Adrenal gland (tissue), 5 donors: ENCODE results near the gene GPC6.

Experiments
- POLR2A ChIP-seq, 2 donors: fragments of 450-650 bp; IDR thresholded peaks; one replicate each; pipeline ENCODE4 v1.6.1; 2017; ENCODE audit warnings: antibody characterized with exemption in 2 of 2, mild to moderate bottlenecking in 2 of 2, moderate library complexity in 1 of 2
- TF ChIP-seq, protein P1 (sequence below), 6 experiments: fragments of 450-650 bp in 4 of 6; fragments of 200-600 bp in 2 of 6; sonication (generic) in 1 of 6; IDR thresholded peaks; 1 replicate in 5 of 6; 2 replicates in 1 of 6; pipeline versions ENCODE4 v1.5.1 to v1.8.0; 2016 to 2021; ENCODE audit warnings: antibody characterized with exemption in 6 of 6, mild to moderate bottlenecking in 2 of 6, moderate library complexity in 1 of 6
- donor health status: DM: no; HTN: no; CAD: no.

DNA sequence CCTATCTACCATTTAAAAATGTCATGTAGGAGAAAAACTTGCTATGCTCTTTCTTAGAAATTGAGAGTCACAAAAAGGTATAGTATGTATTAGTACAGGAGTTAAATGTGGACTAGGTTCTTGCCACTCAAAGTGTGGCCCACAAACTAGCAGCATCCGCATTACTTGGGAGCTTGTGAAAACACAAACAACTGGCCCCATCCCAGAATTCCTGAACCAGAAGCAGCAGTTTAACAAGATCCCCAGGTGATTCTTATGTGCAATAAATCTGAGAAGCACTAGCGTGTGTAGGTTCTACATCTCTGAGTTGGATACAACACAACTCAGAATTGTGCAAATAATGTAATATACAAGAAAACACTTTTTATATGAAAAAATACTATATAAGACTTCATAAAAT, 927.0 kb downstream of the GPC6 start:
- TF ChIP-seq, protein P1, sequence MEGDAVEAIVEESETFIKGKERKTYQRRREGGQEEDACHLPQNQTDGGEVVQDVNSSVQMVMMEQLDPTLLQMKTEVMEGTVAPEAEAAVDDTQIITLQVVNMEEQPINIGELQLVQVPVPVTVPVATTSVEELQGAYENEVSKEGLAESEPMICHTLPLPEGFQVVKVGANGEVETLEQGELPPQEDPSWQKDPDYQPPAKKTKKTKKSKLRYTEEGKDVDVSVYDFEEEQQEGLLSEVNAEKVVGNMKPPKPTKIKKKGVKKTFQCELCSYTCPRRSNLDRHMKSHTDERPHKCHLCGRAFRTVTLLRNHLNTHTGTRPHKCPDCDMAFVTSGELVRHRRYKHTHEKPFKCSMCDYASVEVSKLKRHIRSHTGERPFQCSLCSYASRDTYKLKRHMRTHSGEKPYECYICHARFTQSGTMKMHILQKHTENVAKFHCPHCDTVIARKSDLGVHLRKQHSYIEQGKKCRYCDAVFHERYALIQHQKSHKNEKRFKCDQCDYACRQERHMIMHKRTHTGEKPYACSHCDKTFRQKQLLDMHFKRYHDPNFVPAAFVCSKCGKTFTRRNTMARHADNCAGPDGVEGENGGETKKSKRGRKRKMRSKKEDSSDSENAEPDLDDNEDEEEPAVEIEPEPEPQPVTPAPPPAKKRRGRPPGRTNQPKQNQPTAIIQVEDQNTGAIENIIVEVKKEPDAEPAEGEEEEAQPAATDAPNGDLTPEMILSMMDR (IDR thresholded peaks at IDR 0.05): no peak
- TF ChIP-seq POLR2A (IDR thresholded peaks at IDR 0.05): no peak
